ENCODE measurements around the gene KBTBD13. TPM values are rescaled to one million over a fixed set of nuclear protein-coding genes. Genes with fewer than 3 reads are reported as not detected.
"Not testable (repeated sequence)": the region's sequence is repeated elsewhere in the genome, so short reads cannot be mapped to it uniquely, and the experiment has no call there.

The KBTBD13 gene
- total RNA-seq, 1 donor from 2014 or later = 1.6 TPM

DNA sequence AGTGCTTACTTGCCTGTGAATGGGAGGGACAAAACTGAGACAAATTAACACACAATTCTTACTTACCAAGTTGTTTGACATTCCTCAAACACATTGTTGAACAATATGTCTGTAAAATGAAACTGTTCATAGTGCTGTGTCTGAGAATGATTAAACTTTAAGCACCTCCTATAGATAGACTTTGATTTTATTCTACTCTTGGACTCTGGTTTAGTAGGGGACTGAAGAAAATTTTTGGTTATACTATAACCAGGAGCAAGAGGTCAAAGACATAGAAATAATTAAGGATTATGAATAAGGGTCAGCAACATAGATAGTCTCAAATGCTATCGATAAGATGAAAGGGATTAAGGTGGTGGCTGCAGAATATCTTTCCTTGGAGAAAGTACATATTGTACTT is 39.2 kb upstream of the KBTBD13 start:
- Histone ChIP-seq H3K4me1 (ENCODE audit: control insufficient read depth in 3 of 3, insufficient read depth in 3 of 3, low read length in 3 of 3) (peaks cover 2 to 6% (median 5%) of the 10 kb centered on the region in 3 donors), H3K27ac (ENCODE audit: low read depth, low read length) (no peak overlapping the region), H3K9me3 (ENCODE audit: control insufficient read depth in 3 of 3, low read length in 3 of 3) (no peaks in the 10 kb centered on the region), H3K4me3 (ENCODE audit: low read length in 3 of 3) (no peak overlapping the region), H3K9ac (ENCODE audit: low read depth in 1 of 3, low read length in 3 of 3) (no peak overlapping the region), H3K36me3 (ENCODE audit: control insufficient read depth in 3 of 3, insufficient read depth in 3 of 3, low read length in 3 of 3) (no peaks in the 10 kb centered on the region), H3K27me3 (ENCODE audit: control insufficient read depth in 3 of 3, insufficient read depth in 3 of 3, low read length in 3 of 3) (peaks cover 0 to 2% (median 0%) of the 10 kb centered on the region in 3 donors)

DNA sequence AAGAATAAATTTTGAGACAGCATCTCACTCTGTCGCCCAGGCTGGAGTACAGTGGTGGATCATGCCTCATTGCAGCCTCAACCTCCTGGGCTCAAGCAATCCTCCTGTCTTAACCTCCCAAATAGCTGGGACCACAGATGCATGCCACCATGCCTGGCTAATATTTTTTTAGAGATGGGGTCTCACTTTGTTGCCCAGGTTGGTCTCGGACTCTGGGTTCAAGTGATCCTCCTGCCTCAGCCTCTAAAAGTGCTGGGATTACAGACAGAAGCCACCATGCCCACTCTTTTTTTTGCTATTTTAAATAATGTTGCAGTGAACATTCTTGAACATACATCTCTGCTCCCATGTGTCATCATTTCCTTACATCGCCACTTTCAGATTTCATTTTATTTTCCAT is 38.1 kb upstream of the KBTBD13 start:
- peaks cover 5 to 13% (median 8%) of the 10 kb centered on the region in 3 donors for H3K4me1 ChIP-seq (ENCODE audit: control insufficient read depth in 3 of 3, insufficient read depth in 3 of 3, low read length in 3 of 3)
- H3K27ac ChIP-seq (ENCODE audit: low read depth, low read length) = no peak overlapping the region
- H3K4me3 ChIP-seq (ENCODE audit: low read length in 3 of 3) = no peak overlapping the region
- H3K36me3 ChIP-seq (ENCODE audit: control insufficient read depth in 3 of 3, insufficient read depth in 3 of 3, low read length in 3 of 3) = no peaks in the 10 kb centered on the region
- H3K9ac ChIP-seq (ENCODE audit: low read depth in 1 of 3, low read length in 3 of 3) = no peak overlapping the region
- H3K9me3 ChIP-seq (ENCODE audit: control insufficient read depth in 3 of 3, low read length in 3 of 3) = no peaks in the 10 kb centered on the region
- H3K27me3 ChIP-seq (ENCODE audit: control insufficient read depth in 3 of 3, insufficient read depth in 3 of 3, low read length in 3 of 3) = peaks cover 0 to 2% (median 0%) of the 10 kb centered on the region in 3 donors

- Histone ChIP-seq H3K4me1 (ENCODE audit: control insufficient read depth in 3 of 3, insufficient read depth in 3 of 3, low read length in 3 of 3) (peaks cover 4 to 9% (median 6%) of the 10 kb centered on the region in 3 donors), H3K36me3 (ENCODE audit: control insufficient read depth in 3 of 3, insufficient read depth in 3 of 3, low read length in 3 of 3) (no peaks in the 10 kb centered on the region), H3K27ac (ENCODE audit: low read depth, low read length) (no peak overlapping the region), H3K9me3 (ENCODE audit: control insufficient read depth in 3 of 3, low read length in 3 of 3) (no peaks in the 10 kb centered on the region), H3K27me3 (ENCODE audit: control insufficient read depth in 3 of 3, insufficient read depth in 3 of 3, low read length in 3 of 3) (peaks cover 0 to 2% (median 0%) of the 10 kb centered on the region in 3 donors), H3K4me3 (ENCODE audit: low read length in 3 of 3) (no peak overlapping the region), H3K9ac (ENCODE audit: low read depth in 1 of 3, low read length in 3 of 3) (no peak overlapping the region)
Measured at GRCh38 chr15:65038836-65039235, 37.7 kb upstream of the KBTBD13 start.

DNA sequence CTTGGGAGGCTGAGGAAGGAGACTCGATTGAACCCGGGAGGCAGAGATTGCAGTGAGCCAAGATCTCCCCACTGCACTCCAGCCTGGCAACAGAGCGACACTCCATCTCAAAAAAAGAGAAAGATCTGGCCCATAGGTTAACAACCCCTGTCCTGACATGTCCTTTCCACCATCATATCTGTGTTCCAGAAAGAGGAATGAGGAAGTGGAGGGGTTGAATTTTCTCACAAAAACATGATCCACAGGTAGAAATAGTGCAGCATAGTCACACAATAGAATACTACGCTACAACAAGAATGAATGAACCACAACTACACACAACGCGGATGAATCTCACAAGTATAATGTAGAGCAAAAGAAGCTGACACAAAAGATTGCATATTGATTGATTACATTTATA is 36.1 kb upstream of the KBTBD13 start:
- Histone ChIP-seq H3K4me1 (ENCODE audit: control insufficient read depth in 3 of 3, insufficient read depth in 3 of 3, low read length in 3 of 3) (peaks cover 9 to 17% (median 15%) of the 10 kb centered on the region in 3 donors), H3K9me3 (ENCODE audit: control insufficient read depth in 3 of 3, low read length in 3 of 3) (no peaks in the 10 kb centered on the region), H3K36me3 (ENCODE audit: control insufficient read depth in 3 of 3, insufficient read depth in 3 of 3, low read length in 3 of 3) (no peaks in the 10 kb centered on the region), H3K27me3 (ENCODE audit: control insufficient read depth in 3 of 3, insufficient read depth in 3 of 3, low read length in 3 of 3) (peaks cover 0 to 2% (median 0%) of the 10 kb centered on the region in 3 donors), H3K27ac (ENCODE audit: low read depth, low read length) (no peak overlapping the region), H3K4me3 (ENCODE audit: low read length in 3 of 3) (no peak overlapping the region), H3K9ac (ENCODE audit: low read depth in 1 of 3, low read length in 3 of 3) (no peak overlapping the region)

GRCh38 chr15:65041787-65042186 is 34.8 kb upstream of the KBTBD13 start:
- Histone ChIP-seq H3K27ac (ENCODE audit: low read depth, low read length) (no peak overlapping the region), H3K4me3 (ENCODE audit: low read length in 3 of 3) (no peak overlapping the region)

GRCh38 chr15:65042776-65043327 is 33.7 kb upstream of the KBTBD13 start:
- Histone ChIP-seq H3K27me3 (ENCODE audit: control insufficient read depth in 3 of 3, insufficient read depth in 3 of 3, low read length in 3 of 3) (peaks cover 0 to 2% (median 0%) of the 10 kb centered on the region in 3 donors), H3K27ac (ENCODE audit: low read depth, low read length) (peak overlapping the region; percentile 40), H3K4me1 (ENCODE audit: control insufficient read depth in 3 of 3, insufficient read depth in 3 of 3, low read length in 3 of 3) (peaks cover 9 to 18% (median 16%) of the 10 kb centered on the region in 3 donors), H3K4me3 (ENCODE audit: low read length in 3 of 3) (no peak overlapping the region), H3K9me3 (ENCODE audit: control insufficient read depth in 3 of 3, low read length in 3 of 3) (no peaks in the 10 kb centered on the region), H3K9ac (ENCODE audit: low read depth in 1 of 3, low read length in 3 of 3) (no peak overlapping the region), H3K36me3 (ENCODE audit: control insufficient read depth in 3 of 3, insufficient read depth in 3 of 3, low read length in 3 of 3) (no peaks in the 10 kb centered on the region)

More at GRCh38 chr15:65041787-65042186, 34.8 kb upstream of the KBTBD13 start:
- peaks cover 0 to 2% (median 0%) of the 10 kb centered on the region in 3 donors for H3K27me3 ChIP-seq (ENCODE audit: control insufficient read depth in 3 of 3, insufficient read depth in 3 of 3, low read length in 3 of 3)
- no peak overlapping the region for H3K9ac ChIP-seq (ENCODE audit: low read depth in 1 of 3, low read length in 3 of 3)
- peaks cover 9 to 18% (median 16%) of the 10 kb centered on the region in 3 donors for H3K4me1 ChIP-seq (ENCODE audit: control insufficient read depth in 3 of 3, insufficient read depth in 3 of 3, low read length in 3 of 3)
- no peaks in the 10 kb centered on the region for H3K36me3 ChIP-seq (ENCODE audit: control insufficient read depth in 3 of 3, insufficient read depth in 3 of 3, low read length in 3 of 3)
- H3K9me3 ChIP-seq (ENCODE audit: control insufficient read depth in 3 of 3, low read length in 3 of 3) = no peaks in the 10 kb centered on the region

GRCh38 chr15:65044218-65044617 is 32.3 kb upstream of the KBTBD13 start:
- not testable (repeated sequence) for H3K27me3 ChIP-seq (ENCODE audit: control insufficient read depth in 3 of 3, insufficient read depth in 3 of 3, low read length in 3 of 3); H3K36me3 ChIP-seq (ENCODE audit: control insufficient read depth in 3 of 3, insufficient read depth in 3 of 3, low read length in 3 of 3); H3K4me3 ChIP-seq (ENCODE audit: low read length in 3 of 3); H3K9ac ChIP-seq (ENCODE audit: low read depth in 1 of 3, low read length in 3 of 3); H3K27ac ChIP-seq (ENCODE audit: low read depth, low read length); H3K9me3 ChIP-seq (ENCODE audit: control insufficient read depth in 3 of 3, low read length in 3 of 3)
- H3K4me1 ChIP-seq (ENCODE audit: control insufficient read depth in 3 of 3, insufficient read depth in 3 of 3, low read length in 3 of 3) = peaks cover 12 to 18% (median 16%) of the 10 kb centered on the region in 3 donors

DNA sequence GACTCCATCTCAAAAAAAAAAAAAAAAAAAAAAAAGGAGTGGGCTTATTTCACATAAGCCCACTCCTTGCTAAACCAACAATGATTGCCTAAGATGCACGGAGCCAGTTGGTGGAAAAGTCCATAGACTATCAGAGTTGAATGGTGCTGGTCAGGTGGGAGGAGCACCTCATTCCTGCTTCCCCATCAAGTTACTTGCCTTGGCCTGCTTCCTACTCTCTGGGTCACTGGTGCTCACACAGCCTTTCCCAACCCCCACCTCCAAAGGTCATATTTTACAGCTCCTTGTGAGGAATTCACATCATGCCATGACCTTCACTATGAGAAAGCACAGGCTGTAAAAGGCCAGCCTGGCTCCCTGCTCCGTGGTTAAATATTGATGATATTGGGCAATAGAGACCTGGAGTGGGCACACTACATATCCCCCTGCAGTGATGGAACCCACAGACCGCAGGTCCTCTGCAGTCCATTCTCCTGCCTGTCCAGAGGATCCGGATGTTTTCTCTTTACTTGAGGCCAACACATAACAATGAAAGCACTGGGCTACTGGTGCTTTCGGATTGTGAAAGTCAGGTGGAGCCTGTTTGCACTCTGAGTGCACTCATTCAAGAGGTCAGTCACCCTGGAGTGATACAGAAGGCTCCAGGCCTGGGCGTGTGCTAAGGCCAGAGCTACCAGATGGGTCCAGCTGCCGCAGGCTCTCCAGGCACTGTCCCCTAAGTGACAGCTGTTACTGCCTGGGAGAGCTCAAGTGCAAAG is 31.6 kb upstream of the KBTBD13 start, which contains the start of gene SLC51B:
TSS of gene SLC51B (plus strand) at position 664 of the 758 bp plus-strand sequence. CDS start 4,618 bp downstream, outside the sequence.
- peak within 1 kb of the TSS; percentile 11 for H3K27ac ChIP-seq (ENCODE audit: low read depth, low read length)
- peaks cover 19 to 24% (median 22%) of the 10 kb centered on the region in 3 donors for H3K4me1 ChIP-seq (ENCODE audit: control insufficient read depth in 3 of 3, insufficient read depth in 3 of 3, low read length in 3 of 3)
- no peak within 1 kb of the TSS for H3K4me3 ChIP-seq (ENCODE audit: low read length in 3 of 3)
- H3K27me3 ChIP-seq (ENCODE audit: control insufficient read depth in 3 of 3, insufficient read depth in 3 of 3, low read length in 3 of 3) = no peaks in the 10 kb centered on the region
- no peaks in the 10 kb centered on the region for H3K36me3 ChIP-seq (ENCODE audit: control insufficient read depth in 3 of 3, insufficient read depth in 3 of 3, low read length in 3 of 3)
- H3K9me3 ChIP-seq (ENCODE audit: control insufficient read depth in 3 of 3, low read length in 3 of 3) = no peaks in the 10 kb centered on the region
- no peak within 1 kb of the TSS for H3K9ac ChIP-seq (ENCODE audit: low read depth in 1 of 3, low read length in 3 of 3)

DNA sequence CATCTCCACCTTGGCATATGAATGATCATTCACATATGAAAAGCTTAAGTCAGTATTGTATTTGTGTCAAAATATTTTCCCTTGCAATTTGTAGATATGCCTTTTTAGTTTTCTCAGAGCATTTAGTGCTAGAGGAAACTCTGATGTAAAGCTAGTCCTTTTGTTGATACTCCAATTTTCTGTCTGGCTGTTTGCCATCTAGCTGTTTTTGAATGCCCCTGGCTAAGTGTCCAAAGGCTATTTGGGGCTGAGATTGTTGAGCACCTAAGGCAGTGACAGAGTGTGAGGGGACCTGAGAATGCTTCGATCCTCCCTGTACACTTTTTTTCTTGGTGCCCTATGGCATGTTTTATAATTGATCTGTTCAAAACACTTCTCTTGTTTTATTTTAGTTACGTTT is 28.3 kb upstream of the KBTBD13 start:
- peaks cover 0 to 2% (median 0%) of the 10 kb centered on the region in 3 donors for H3K36me3 ChIP-seq (ENCODE audit: control insufficient read depth in 3 of 3, insufficient read depth in 3 of 3, low read length in 3 of 3)
- no peak overlapping the region for H3K9ac ChIP-seq (ENCODE audit: low read depth in 1 of 3, low read length in 3 of 3)
- H3K27ac ChIP-seq (ENCODE audit: low read depth, low read length) = no peak overlapping the region
- peaks cover 18% of the 10 kb centered on the region in 3 donors for H3K4me1 ChIP-seq (ENCODE audit: control insufficient read depth in 3 of 3, insufficient read depth in 3 of 3, low read length in 3 of 3)
- no peaks in the 10 kb centered on the region for H3K9me3 ChIP-seq (ENCODE audit: control insufficient read depth in 3 of 3, low read length in 3 of 3)
- H3K27me3 ChIP-seq (ENCODE audit: control insufficient read depth in 3 of 3, insufficient read depth in 3 of 3, low read length in 3 of 3) = no peaks in the 10 kb centered on the region
- no peak overlapping the region for H3K4me3 ChIP-seq (ENCODE audit: low read length in 3 of 3)

GRCh38 chr15:65049418-65049840 is 27.1 kb upstream of the KBTBD13 start:
- Histone ChIP-seq H3K27me3 (ENCODE audit: control insufficient read depth in 3 of 3, insufficient read depth in 3 of 3, low read length in 3 of 3) (no peaks in the 10 kb centered on the region), H3K9me3 (ENCODE audit: control insufficient read depth in 3 of 3, low read length in 3 of 3) (no peaks in the 10 kb centered on the region), H3K9ac (ENCODE audit: low read depth in 1 of 3, low read length in 3 of 3) (peak overlapping the region in 1 of 3 donors; percentile 5), H3K4me3 (ENCODE audit: low read length in 3 of 3) (peak overlapping the region; percentile 61 to 73 (median 67)), H3K36me3 (ENCODE audit: control insufficient read depth in 3 of 3, insufficient read depth in 3 of 3, low read length in 3 of 3) (peaks cover 0 to 7% (median 0%) of the 10 kb centered on the region in 3 donors), H3K4me1 (ENCODE audit: control insufficient read depth in 3 of 3, insufficient read depth in 3 of 3, low read length in 3 of 3) (peaks cover 16 to 18% (median 16%) of the 10 kb centered on the region in 3 donors), H3K27ac (ENCODE audit: low read depth, low read length) (no peak overlapping the region)
